Heart right ventricle (tissue), 16 donors: ENCODE data around the gene SMPDL3A. TPM values are rescaled to one million over a fixed set of nuclear protein-coding genes. Genes with fewer than 3 reads are reported as not detected.

Experiments
- ATAC-seq, 8 donors: fragments of 200-7000 bp; cut with Tn5 transposase; one replicate each; pipeline ENCODE4 v1.9.1; 2020; ENCODE audit warnings: mild to moderate bottlenecking in 8 of 8, moderate library complexity in 8 of 8, moderate number of reproducible peaks in 1 of 8
- DNase-seq, 2 donors: peaks; one replicate each; pipeline ENCODE4 v3.0.0-alpha.2; 2020
- H3K27ac ChIP-seq, 10 donors: fragments of 200-600 bp; sonication (generic) in 2 of 10; one replicate each; pipeline versions ENCODE4 v1.5.0 to v1.8.0; 2020 to 2022; ENCODE audit warnings: mild to moderate bottlenecking in 3 of 10
- H3K27me3 ChIP-seq, 7 donors: fragments of 200-600 bp; one replicate each; pipeline ENCODE4 v1.8.0; 2021 to 2022; ENCODE audit warnings: mild to moderate bottlenecking in 2 of 7
- H3K36me3 ChIP-seq, 9 donors: fragments of 200-600 bp; sonication (generic) in 1 of 9; one replicate each; pipeline versions ENCODE4 v1.5.0 to v1.8.0; 2020 to 2022; ENCODE audit warnings: mild to moderate bottlenecking in 2 of 9
- H3K4me1 ChIP-seq, 9 donors: fragments of 200-600 bp; sonication (generic) in 1 of 9; one replicate each; pipeline versions ENCODE4 v1.5.0 to v1.8.0; 2020 to 2022; ENCODE audit warnings: mild to moderate bottlenecking in 4 of 9
- H3K4me3 ChIP-seq, 10 donors: fragments of 200-600 bp; sonication (generic) in 2 of 10; one replicate each; pipeline versions ENCODE4 v1.5.0 to v1.8.0; 2020 to 2022; ENCODE audit warnings: mild to moderate bottlenecking in 7 of 10, moderate library complexity in 2 of 10
- H3K9me3 ChIP-seq, 11 donors: fragments of 200-600 bp in 10 of 11; sonication (generic) in 2 of 11; one replicate each; pipeline versions ENCODE4 v1.5.0 to v1.8.0; 2013 to 2022; ENCODE audit warnings: mild to moderate bottlenecking in 2 of 11, control low read depth in 1 of 11, moderate library complexity in 1 of 11
- CTCF ChIP-seq, 9 donors: fragments of 200-600 bp; sonication (generic) in 2 of 9; IDR thresholded peaks; one replicate each; pipeline versions ENCODE4 v1.5.0 to v1.8.0; 2021 to 2022; ENCODE audit warnings: antibody characterized with exemption in 9 of 9, mild to moderate bottlenecking in 5 of 9, moderate library complexity in 1 of 9
- WGBS, 2 donors: extraction: QIAGEN DNeasy Blood & Tissue Kit; methylation state at CpG; one replicate each; pipeline ENCODE4 v1.1.7; 2013; ENCODE audit warnings: inconsistent platforms in 1 of 2; 5-methylcytosine and 5-hydroxymethylcytosine counted together
- intact Hi-C, 10 donors: fragments of 100-400 bp; cut with DNase I; formaldehyde crosslinking; loops; one replicate each; pipeline versions ENCODE4 v1.11.1 to v1.14.2; 2022
- polyA plus RNA-seq, 2 donors: library from polyadenylated mRNA; stranded (reverse); fragments of 200-250 nt; gene quantifications; one replicate each; pipeline ENCODE4 v1.2.3, GENCODE V29; 2013
- total RNA-seq, 10 donors: library from RNA; stranded (reverse); fragmentation: NEBNext Ultra II Directional in 3 of 10; extraction: Animal tissue kit (Norgen Biotek cat#: 25700) in 3 of 10; gene quantifications; one replicate each; pipeline versions ENCODE4 v1.2.1 to v1.2.4, GENCODE V29; 2021 to 2023
- donor health status: Arrhythmogenic right ventricular cardiomyopathy.
- donor health status: ischemic (EF 13 %, LVEDD 7.1; RV severe dilation, severe dysfunction).
- donor health status: healthy with polysubstance abuse.
- donor health status: DM: no; HTN: yes; CAD: no.
- donor health status: DM: no; HTN: no; CAD: no.
- donor health status: ischemic (EF 25% LVEDD 6.9; RV normal size, moderate dysfunction).
- donor health status: ischemic (EF 25% LVEDD 5.7; RV mildly dilated, moderate dysfunction).
- donor health status: healthy.
- donor health status: DM: yes; HTN: yes; CAD: no.
- donor health status: Ischemic cardiomyopathy.
- donor health status: ischemic (EF 35%, LVEDD 5.7; RV mildly dilated, moderate dysfunction).
- donor health status: nonischemic (EF 11% LVEDD 7.7; RV severe dilation, severe dysfunction).
- donor health status: DM: yes; HTN: yes; CAD: no.
- donor health status: PGD.
- donor health status: ischemic (EF 29% LVEDD 5.4; RV normal size, mild dysfunction).
- donor health status: nonischemic (EF 23%, LVEDD 6.1; RV moderate dilation, normal function).

SMPDL3A gene
- total and polyA plus RNA-seq, 12 donors = 2.5 to 6.7 (median 3.9) TPM

- Histone ChIP-seq H3K36me3 (no peaks in the 10 kb centered on the region), H3K27ac (no peak overlapping the region), H3K4me1 (no peaks in the 10 kb centered on the region), H3K9me3 (no peaks in the 10 kb centered on the region), H3K4me3 (no peak overlapping the region), H3K27me3 (peaks cover 0 to 34% (median 13%) of the 10 kb centered on the region in 7 donors)
- no peak for TF ChIP-seq CTCF (IDR thresholded peaks at IDR 0.05)
- intact Hi-C loops = no loop called here
- WGBS, 2 donors = 90 to 93% methylated on average over 5 of the region's 5 CpGs
- DNase-seq (no peak), ATAC-seq (no peak)
Measured at GRCh38 chr6:122778302-122778701, 10.8 kb upstream of the SMPDL3A start.

GRCh38 chr6:122778985-122779661, 9.9 kb upstream of the SMPDL3A start:
- no peak for TF ChIP-seq CTCF (IDR thresholded peaks at IDR 0.05)
- H3K4me1 ChIP-seq = no peaks in the 10 kb centered on the region
- no peak for DNase-seq
- H3K9me3 ChIP-seq = no peaks in the 10 kb centered on the region
- peaks cover 0 to 34% (median 14%) of the 10 kb centered on the region in 7 donors for H3K27me3 ChIP-seq
- ATAC-seq = no peak
- no peak overlapping the region for H3K27ac ChIP-seq
- no peak overlapping the region for H3K4me3 ChIP-seq
- no peaks in the 10 kb centered on the region for H3K36me3 ChIP-seq
- intact Hi-C loops = no loop called here
- WGBS, 2 donors = 48 to 50% methylated on average over 13 of the region's 13 CpGs

- Histone ChIP-seq H3K27me3 (peaks cover 0 to 34% (median 14%) of the 10 kb centered on the region in 7 donors), H3K9me3 (no peaks in the 10 kb centered on the region), H3K36me3 (no peaks in the 10 kb centered on the region), H3K27ac (no peak within 1 kb of the TSS), H3K4me3 (no peak within 1 kb of the TSS), H3K4me1 (no peaks in the 10 kb centered on the region)
- no peak for TF ChIP-seq CTCF (IDR thresholded peaks at IDR 0.05)
- WGBS, 2 donors = 64 to 71% methylated on average over 3 of the region's 3 CpGs
- intact Hi-C loops = no loop called here
- DNase-seq = no peak
- no peak for ATAC-seq
Measured at GRCh38 chr6:122779667-122780066, 9.4 kb upstream of the SMPDL3A start, which contains the start of gene FABP7. FABP7 (plus strand) TSS chr6:122779716; CDS start chr6:122779795, 79 bp downstream.

- no peak overlapping the region for H3K27ac ChIP-seq
- intact Hi-C loops = no loop called here
- whole genome bisulfite sequencing, 2 donors = 27 to 28% methylated on average over 5 of the region's 5 CpGs
- H3K4me3 ChIP-seq = no peak overlapping the region
- H3K9me3 ChIP-seq = no peaks in the 10 kb centered on the region
- H3K27me3 ChIP-seq = peaks cover 0 to 34% (median 14%) of the 10 kb centered on the region in 7 donors
- TF ChIP-seq CTCF (IDR thresholded peaks at IDR 0.05) = no peak
- H3K4me1 ChIP-seq = no peaks in the 10 kb centered on the region
- ATAC-seq = no peak
- no peaks in the 10 kb centered on the region for H3K36me3 ChIP-seq
- no peak for DNase-seq
Measured at GRCh38 chr6:122780114-122780513, 8.9 kb upstream of the SMPDL3A start.
